Measurements from ENCODE around the gene MAD1L1.

The MAD1L1 gene

DNA sequence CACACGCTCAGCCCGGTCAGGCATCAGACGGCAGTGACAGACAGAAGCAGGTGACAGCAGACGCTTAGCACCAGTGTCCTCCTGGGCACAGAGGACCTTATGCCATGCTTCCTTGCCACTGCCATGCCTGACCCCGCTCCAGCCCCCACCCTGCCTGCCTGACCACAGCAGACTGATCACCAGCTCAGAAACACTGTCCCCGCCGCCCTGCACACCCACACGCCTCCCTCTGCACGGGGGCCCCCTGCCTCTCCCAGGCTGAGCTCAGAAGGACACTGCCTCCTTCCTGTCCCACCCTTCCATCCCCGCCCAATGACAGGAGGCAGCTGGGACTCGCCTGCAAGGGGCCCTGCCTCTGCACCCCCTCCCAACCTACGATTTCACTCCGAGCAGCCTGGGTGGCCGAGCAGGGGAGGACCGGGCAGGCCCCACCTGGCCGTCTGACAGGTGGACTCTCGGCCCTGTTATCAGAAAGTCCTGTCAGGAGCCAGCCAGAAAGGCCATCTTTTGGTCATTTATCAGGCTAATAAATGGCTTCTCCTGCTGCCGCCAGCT lies 379.2 kb downstream of the MAD1L1 start:
- no peak for DNase-seq

DNA sequence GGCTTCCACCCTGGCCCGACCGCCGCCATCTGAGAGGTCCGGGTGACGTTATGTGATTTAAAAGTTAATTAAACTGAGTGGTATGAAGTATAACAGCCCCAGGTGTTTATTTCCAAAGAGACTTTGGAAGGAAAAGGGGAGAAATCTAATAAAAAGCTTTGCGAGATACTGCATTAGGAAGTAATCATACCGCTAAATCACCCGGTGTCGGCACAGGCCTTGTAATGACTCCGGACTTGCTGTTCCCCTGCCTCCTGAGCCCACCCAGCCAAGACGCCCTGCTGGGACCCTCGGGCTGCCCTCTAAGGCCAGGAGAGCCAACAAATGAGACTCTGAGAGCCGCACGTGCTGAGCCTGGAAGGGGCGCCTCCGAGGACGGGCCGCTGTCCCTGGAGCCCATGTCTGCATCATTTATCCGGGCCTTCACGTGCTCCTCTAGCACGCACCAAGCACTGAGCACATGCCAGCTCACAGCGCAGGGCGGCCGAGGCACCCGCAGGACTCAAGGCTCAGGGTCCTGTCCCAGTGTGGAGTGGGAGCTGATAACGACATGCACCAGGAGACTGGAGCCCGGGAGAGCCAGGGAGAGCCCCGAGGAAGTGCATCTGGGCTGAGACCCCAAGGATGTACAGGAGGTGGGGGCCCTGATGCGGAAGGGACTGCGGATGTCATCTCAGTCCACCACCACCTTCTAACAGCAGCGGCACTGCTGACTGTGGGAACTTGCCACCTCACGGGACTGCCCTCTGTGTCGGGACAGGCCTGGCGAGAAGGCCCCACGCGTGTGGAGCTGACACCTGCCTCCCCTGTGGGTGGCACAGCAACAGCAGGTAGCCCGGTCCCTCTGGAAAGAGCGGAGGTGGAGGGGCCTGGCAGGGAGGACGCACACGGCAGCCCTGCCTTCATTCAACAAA lies 380.0 kb downstream of the MAD1L1 start:
- no peak for DNase-seq

DNA sequence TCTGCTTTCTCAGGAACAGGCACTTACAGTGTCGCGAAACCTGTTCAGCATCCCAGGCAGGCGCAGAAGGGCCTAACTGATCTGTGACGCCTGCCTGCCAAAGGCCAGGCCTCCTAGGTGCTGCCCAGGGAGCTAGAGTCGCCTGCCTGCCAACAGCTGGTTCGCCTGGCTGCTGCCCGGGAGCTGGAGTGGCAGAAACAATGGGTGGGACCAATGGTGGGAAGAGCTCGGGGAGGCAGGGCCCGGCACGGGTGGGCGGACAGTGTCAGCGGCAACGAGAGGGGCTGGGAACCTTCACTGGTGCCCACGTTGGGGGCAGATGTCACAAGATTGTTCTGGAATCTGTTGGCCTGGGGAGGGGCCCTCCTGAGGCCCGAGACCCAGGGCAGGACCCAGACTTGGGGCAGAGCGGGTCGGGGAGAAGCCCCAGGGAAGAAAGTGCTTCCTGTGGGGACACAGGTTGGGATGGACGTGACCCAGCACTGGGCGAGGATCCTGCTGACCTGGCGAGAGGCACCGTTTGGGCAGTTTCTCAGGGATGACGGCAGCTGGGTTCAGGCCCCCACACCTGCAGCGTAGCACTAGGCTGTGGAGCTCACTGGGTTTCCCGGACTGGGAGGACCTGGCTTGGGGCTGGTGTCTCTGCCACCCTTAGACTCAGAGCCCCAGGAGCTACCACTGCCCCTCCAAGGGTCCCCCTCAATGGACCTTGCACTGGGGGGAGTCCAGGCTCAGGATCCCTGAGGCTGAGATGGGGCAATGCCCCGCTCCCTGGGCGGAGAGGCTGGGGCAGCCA lies 380.8 kb downstream of the MAD1L1 start:
- no peak for DNase-seq

DNA sequence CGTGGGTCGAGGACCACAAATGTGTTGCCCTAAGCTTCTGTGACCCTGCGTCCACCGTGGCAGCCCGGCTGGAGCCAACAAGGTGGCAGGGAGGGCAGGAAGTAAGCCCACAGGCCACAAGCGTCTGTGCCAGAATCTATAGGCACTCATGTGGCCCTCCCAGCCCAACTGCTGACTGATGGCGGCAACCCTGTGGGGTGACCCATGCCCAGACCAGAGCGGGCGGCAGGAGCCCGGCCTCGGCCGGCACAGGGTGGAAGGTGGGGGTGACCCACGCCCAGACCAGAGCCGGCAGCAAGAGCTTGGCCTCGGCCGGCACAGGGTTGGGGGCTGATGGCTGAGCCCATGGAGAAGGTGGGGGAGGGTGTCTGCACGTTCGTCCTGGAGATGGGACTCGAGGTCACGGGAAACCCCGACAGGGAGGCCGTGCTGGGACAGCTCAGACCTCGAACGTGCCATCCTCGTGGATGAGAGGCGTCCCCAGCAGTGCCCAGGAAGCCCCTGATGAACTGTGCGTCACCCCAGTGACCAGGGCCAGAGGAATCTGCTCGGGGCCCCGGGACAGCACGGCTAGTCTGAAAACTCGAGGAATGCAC lies 381.7 kb downstream of the MAD1L1 start:
- DNase-seq, result no peak

DNA sequence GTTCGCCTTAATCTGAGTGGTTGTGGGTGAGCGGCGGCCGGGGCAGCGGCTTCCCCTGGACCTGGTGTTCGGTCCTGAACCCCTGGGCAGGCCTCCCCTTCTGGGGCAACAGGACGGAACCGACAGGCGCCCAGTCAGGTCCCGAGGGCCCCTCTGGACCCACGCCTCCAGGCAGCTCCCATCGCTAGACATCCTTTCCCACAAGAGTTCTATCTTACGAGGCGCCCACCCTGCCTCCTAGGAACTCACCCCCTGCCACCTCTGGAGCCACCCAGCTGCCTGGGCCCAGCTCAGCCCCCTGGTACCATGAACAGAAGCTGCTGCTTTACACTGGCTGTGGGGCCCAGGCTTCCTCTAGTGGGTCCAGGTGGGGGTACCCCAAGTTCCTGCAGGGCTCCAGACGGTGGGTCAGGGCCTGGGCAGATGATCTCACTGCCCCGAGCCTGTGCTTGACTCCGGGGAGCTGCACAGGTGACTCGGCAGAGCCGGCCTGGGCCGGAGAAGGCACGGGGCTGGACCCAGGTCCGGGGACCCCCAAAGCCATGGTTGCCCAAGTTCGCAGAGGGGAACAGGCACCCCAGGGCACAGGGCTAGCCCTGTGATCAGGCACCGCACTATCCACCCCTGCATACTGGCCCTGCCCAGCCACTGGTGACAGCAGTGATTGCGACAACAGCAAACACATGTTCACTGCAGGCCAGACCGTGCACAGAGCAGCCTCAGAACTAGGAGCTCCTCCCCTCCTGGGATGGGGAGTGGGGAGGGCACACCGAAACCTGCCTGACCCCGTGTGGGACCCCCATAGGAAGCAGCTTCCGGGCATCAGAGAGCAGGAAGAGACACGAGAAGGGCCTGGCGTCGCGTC lies 382.4 kb downstream of the MAD1L1 start:
- no peak for DNase-seq

DNA sequence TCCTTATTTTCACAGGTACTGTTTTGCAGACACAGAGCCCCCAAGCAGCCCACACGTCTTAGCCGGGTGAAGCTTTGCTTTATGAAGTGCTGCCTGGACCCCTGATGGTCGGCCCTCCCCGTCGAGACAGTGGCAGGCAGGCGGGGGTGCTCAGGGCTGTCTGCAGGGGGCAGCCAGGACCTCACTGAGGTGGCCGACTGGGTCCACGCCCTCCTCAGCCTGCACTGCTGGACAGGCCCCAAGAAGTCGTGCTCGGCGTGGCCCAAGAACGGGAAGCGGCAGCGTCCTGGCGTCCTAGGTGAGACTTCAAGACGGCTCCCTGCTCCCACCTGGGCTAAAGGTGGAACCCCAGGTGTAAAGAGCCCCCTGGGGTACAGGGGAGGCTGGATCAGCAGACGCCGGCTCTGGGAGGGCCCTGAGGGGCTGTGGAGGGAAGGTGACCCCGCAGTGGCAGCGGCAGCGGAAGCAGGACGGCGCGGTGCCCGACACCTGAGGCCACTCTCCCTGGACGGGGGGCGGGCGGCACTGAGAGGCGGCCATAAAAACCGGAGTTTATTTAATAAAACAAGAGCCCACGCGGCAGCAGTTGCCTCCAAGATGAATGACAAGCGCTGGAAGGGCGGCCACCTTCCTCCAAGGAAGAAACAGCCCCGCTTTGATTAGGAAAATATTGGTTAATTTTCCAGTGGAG lies 383.2 kb downstream of the MAD1L1 start:
- no peak for DNase-seq

DNA sequence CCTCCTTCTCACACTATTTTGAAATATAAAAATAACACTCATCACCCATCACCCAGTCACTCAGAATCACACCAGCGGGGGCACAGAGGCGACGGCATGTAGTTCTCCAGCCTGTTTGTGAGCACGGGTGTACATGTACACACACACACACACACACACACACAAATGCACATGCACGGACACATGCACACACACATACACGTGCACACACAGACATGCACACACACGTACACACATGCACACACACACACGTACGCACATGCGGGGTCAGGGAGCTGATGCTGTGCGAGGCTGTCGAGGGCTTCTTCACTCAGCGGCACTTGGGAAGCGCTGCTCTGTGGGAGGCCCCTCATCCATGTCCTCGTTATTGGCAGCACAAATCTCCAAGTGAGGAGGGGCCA lies 383.8 kb downstream of the MAD1L1 start:
- no peak for DNase-seq

DNA sequence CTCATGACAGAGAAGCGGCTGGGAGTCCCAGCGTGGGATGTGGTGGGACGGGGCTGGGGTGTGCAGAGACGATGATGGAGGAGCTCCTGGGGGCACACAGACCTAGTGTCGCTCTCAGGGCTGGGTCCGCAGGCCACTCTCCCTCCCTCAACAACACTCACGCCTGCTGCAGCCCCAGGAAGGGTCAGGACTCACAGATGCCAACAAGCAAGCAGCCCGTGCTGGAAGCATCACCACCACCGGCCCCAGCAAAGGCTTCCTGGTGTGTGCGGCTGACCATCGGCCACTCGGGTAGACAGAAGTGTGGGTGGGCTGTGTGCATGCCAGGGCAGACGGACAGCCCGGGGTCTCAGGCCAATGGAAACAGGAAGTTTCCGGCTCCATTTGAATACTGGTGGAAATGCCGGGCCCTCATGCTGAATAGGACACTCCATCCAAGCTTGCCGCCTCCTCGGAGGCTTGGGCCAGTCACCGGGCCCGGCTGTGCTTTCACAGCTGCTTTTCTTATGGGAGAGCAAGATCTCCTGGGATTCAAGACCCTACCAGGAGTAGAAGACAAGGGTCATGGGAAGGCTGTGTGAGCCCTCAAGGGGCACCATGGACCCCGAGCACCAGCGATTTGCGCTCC lies 384.6 kb downstream of the MAD1L1 start:
- DNase-seq, result no peak

DNA sequence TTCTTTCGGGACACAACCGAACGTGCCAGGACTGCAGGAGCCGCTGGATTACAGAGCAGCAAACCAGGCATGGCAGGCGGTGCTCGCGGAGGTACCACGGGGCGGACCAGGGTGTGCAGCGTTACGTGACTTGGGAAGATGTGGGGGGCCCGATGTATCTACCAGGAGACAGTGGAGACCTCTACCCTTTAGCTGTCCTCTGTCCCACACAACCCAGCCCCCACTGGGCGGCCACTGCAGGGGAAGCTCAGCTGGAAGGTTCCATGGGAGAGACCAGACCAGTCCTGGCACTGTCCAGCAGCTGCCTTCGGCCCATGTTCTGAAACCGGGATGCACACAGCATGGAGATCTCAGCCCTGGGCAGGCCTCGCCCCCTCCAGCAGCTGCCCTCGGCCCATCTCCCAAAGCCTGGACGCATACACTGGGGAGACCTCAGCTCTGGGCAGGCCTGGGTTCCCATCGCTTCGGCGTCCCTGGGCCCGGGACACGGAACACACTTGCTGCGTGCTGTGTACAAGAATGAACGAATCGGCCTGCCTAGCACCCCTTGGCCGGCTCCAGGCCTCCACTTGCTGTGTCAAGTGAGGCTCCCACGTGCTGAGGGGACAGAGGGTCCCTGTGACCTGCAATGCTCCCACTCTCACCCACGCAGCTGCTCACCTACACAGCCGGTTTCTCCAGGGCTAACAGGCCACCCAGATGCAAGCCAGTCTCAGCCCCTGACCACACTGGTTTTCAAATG lies 385.3 kb downstream of the MAD1L1 start:
- DNase-seq, result no peak

DNA sequence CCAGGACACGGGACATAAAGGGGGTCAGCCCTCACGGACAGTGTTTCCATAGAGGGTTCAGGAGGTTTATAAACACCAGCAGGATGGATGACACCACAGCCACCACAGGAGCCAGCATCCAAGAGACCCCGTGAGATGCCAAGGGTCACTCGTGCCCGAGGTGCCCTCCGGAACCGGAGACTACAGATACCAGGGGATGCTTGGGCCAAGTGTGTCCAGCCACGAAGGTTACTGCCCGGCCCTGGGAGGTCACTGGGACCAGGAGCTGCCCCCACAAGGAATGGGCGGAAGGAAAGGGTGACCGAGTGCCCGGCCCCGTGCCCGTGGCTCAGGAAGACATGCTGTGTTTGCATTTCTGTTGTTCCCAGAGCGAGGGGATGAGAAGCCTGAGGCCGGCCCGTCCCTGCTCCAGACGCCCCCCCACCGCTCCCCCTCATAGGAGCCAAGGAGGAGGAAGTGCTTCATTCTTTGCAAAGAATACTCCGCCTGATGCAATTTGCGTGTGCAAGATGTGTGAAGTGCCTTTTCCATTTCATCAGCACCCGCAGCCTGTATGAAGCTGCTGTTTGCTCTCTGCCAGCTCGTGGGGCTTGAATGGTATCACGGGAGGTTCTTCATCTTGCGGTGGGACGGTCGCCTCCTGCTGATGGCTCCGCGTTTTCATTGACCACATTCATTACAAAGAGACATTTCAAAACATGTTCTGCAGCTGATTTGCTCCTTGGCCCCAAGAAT lies 386.2 kb downstream of the MAD1L1 start:
- no peak for DNase-seq

DNA sequence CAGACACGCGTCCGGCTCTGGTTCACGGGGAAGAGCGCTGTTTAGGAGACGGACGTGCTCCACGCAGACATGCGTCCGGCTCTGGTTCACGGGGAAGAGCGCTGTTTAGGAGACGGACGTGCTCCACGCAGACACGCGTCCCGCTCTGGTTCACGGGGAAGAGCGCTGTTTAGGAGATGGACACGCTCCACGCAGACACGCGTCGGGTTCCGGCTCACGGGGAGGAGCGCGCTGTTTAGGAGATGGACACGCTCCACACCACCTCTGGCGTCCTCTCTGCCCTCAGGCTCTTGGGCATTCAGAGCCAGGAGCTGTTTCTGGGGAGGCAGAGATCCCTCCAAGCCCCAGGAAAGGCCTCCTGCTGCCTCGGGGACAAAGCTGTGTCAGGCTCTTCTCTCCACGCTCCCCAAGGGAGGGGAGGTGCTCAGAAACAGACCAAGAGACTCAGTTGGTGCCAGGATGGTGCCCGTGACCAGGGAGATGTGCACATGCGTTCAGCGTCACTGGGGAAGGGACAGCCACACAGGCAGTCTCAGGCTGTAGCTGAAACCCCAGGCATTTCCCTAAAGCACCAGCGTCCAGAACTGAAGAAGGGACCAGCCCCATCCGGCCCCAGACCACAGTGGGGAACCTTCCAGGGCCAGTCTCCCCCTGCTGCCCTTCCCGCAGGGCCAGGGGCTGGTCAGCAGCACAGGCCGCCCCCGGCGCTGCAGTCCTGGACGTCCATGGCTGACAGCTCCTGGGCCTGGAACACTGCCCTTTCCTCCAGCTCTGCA lies 387.0 kb downstream of the MAD1L1 start:
- no peak for DNase-seq

DNA sequence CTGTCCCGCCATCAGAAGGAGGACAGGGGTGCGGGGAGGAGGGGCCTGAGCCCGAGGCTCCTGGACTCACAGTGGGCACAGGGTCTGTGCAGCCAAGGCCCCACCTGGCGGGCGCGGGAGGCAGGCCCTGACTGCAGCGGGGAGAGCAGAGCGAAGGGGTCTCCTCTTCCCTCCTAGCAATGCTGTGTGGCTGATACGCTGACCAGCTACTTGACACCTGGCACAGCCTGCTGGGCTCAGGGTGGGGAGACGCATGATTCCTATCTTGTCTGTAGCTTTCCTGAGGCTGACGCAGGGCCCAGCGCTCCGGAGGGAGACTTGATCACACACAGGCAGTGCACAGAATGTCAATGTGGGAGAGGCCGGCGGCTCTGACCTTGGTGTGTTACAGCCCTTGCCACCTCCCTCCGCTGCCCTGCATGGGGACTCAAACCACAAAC lies 387.8 kb downstream of the MAD1L1 start:
- DNase-seq, result no peak

DNA sequence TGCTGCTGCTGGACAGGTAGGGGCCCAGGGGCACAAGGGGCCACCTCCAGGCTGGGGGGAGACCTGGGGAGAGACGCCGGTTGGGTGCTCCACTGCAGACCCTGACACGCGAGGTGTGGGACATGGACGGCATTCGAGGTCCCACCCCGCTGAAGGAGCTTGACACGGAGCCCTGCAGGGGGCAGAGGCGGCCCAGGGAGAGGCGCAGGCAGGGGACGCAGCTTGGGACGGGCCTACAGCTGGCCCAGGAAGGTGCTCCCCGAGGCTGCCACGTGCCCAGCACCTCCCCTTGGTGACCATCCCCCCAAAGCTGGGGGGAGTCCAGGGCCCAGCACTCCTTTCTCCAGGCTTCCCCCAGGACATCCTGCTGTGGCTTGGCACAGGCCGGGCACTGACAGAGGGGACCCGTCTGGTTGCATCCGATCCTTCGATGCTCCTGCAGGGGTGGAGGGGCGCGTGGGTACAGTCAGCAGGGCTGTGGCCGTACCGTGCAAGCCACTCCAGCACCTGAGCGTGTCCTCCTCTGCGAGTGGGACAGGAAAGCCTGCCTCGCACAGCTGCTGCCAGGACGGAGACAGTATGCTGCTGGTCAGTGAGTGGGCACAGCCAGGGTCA lies 388.3 kb downstream of the MAD1L1 start:
- no peak for DNase-seq

DNA sequence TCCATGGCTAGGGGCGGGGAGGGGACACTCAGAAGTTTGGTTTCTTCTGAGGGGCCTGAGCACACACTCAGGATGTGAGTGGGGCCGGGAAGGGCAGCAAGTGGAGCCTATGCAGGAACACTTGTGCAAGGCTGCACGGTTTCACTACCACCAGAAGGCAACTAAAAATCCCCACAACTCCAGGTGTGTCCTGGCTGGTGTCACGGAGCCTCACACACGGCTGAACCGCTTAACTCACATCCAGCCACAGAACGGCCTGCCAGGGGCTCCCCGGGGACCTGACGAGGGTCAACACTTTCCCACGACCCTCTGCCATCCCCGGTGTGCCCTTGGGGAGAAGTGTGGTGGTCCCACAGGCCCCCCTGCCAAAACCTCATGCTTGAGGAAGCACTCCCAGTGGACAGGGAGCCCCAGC lies 388.8 kb downstream of the MAD1L1 start:
- no peak for DNase-seq

DNA sequence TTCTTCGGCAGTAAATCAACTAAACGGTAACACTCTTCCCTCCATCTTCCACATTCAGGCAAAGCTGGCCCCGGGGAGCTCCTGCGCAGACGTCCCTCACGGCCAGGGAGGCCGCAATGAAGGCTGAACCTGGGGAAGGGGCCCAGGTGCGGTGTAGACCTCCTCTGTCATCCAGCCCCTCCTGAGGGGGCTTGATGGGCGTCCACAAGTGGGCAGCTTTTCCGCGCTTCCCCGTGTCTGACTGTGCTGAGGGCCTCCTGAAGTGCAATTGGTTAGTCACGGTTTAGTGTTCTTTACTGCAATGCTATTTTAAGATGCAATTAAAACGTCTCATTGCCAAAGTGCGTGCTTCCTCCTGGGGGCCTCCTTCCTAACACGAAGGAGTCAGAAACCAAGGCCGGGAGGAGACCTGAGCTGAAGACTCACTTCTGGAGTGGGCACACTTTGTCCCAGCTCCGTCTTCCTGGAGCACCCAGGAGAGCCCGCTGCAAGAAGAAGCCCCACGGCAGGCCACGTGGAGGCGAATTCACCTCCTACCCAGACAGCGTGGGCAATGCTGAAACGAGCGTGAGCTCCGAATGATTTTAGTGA lies 389.4 kb downstream of the MAD1L1 start:
- DNase-seq, result no peak

DNA sequence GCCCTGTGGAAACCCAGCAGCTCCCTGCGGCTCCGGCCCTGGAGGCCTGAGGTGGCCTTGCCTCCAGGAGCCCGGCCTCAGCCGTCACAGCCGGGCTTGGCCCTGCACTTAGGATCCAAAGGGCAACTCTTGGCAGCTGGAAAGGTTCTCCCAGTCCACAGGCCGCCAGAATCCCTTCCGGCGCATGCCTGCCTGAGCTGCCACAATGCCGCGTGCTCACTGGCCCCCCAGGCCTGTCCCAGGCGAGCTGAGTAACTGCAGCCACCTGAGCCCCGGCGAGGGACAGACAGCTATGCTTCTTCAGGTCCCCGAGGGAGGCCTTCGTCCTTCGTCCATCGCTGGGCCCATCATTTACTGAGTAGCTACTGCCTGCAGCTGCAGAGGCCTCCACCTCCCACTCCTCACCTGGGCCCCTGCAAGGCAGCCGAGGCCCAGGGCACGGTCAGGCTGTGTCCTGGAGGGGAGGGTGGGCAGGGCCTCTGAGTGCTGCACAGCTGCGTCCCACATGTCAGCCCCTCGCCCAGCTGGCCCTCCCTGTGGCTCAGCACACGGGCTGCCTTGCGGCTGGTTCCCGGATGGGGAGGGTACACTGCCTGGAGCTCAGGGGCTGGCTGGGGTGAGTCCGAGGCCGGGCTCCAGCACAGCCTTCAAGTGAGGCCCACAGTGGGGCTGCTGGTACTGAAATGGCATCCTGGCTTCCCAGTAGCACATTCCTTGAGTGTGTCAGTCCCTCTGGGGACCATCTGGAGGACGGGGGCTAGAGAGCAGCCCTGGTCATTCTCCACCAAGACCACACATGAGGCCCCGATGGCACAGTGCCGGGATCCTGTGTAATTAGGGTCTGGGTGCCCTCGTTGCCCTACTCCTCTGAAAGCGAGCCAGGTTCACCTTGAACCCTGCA lies 390.2 kb downstream of the MAD1L1 start:
- no peak for DNase-seq
